Osteoblast (primary cell): ENCODE measurements around the gene ANKRD44. TPM values are rescaled to one million over a fixed set of nuclear protein-coding genes. Genes with fewer than 3 reads are reported as not detected.

Experiments used
- DNase-seq: peaks from one replicate; pipeline ENCODE4 v3.0.0; 2011; ENCODE audit warnings: low spot score, mixed read lengths; ENCODE audit not compliant: insufficient read length; ENCODE audit errors: missing footprints
- H2AFZ ChIP-seq: 2 replicates; pipeline ENCODE4 v1.6.0; 2011; ENCODE audit warnings: mild to moderate bottlenecking, low read length
- H3K27ac ChIP-seq: 2 replicates; pipeline ENCODE4 v1.5.1; 2011; ENCODE audit warnings: mild to moderate bottlenecking, low read depth, low read length, moderate library complexity
- H3K27me3 ChIP-seq: 2 replicates; pipeline ENCODE4 v1.6.0; 2012; ENCODE audit warnings: mild to moderate bottlenecking, control low read depth, inconsistent platforms, low read length, moderate library complexity; ENCODE audit not compliant: insufficient read depth
- H3K36me3 ChIP-seq: 2 replicates; pipeline ENCODE4 v1.5.1; 2011; ENCODE audit warnings: mild to moderate bottlenecking, low read length, control low read depth, moderate library complexity; ENCODE audit not compliant: insufficient read depth
- H3K4me1 ChIP-seq: 2 replicates; pipeline ENCODE4 v1.5.1; 2011; ENCODE audit warnings: mild to moderate bottlenecking, low read length, control low read depth, moderate library complexity; ENCODE audit not compliant: insufficient read depth
- H3K4me2 ChIP-seq: 2 replicates; pipeline ENCODE4 v1.6.0; 2011; ENCODE audit warnings: mild to moderate bottlenecking, low read length; ENCODE audit not compliant: insufficient read depth
- H3K4me3 ChIP-seq: fragments of 200-600 bp; sonication (generic); 3 replicates; pipeline ENCODE4 v1.5.1; 2012; ENCODE audit warnings: mild to moderate bottlenecking, low read length, inconsistent platforms; ENCODE audit not compliant: insufficient read depth
- H3K79me2 ChIP-seq: 2 replicates; pipeline ENCODE4 v1.6.0; 2012; ENCODE audit warnings: mild to moderate bottlenecking, low read length, control low read depth, inconsistent platforms; ENCODE audit not compliant: insufficient read depth
- H3K9me3 ChIP-seq: 2 replicates; pipeline ENCODE4 v1.5.1; 2011; ENCODE audit warnings: low read depth, low read length, control low read depth
- H4K20me1 ChIP-seq: 2 replicates; pipeline ENCODE4 v1.6.0; 2012; ENCODE audit warnings: mild to moderate bottlenecking, low read length, control low read depth; ENCODE audit not compliant: insufficient read depth
- total RNA-seq: library from RNA; depleted of rRNA; stranded (reverse); fragments of >200 nt; gene quantifications from 2 replicates; pipeline ENCODE4 v1.2.3, GENCODE V29; 2012
- TF ChIP-seq, protein P1 (sequence below): IDR thresholded peaks from 2 replicates; pipeline ENCODE4 v1.5.1; 2011; ENCODE audit warnings: mild to moderate bottlenecking, low read depth, low read length, moderate library complexity; ENCODE audit errors: extremely low read depth

Gene ANKRD44
- total RNA-seq, 1 donor = 44.5 TPM

GRCh38 chr2:197052356-197052755 lies 258.2 kb downstream of the ANKRD44 start:
- Histone ChIP-seq H3K36me3 (no peaks in the 10 kb centered on the region), H2AFZ (no peak overlapping the region), H3K27ac (no peak overlapping the region), H3K4me1 (no peaks in the 10 kb centered on the region), H3K4me3 (no peak overlapping the region), H3K9me3 (no peaks in the 10 kb centered on the region), H4K20me1 (no peaks in the 10 kb centered on the region), H3K27me3 (no peaks in the 10 kb centered on the region), H3K4me2 (no peak overlapping the region), H3K79me2 (no peaks in the 10 kb centered on the region)
- TF ChIP-seq, protein P1, sequence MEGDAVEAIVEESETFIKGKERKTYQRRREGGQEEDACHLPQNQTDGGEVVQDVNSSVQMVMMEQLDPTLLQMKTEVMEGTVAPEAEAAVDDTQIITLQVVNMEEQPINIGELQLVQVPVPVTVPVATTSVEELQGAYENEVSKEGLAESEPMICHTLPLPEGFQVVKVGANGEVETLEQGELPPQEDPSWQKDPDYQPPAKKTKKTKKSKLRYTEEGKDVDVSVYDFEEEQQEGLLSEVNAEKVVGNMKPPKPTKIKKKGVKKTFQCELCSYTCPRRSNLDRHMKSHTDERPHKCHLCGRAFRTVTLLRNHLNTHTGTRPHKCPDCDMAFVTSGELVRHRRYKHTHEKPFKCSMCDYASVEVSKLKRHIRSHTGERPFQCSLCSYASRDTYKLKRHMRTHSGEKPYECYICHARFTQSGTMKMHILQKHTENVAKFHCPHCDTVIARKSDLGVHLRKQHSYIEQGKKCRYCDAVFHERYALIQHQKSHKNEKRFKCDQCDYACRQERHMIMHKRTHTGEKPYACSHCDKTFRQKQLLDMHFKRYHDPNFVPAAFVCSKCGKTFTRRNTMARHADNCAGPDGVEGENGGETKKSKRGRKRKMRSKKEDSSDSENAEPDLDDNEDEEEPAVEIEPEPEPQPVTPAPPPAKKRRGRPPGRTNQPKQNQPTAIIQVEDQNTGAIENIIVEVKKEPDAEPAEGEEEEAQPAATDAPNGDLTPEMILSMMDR = no peak
- no peak for DNase-seq

- Histone ChIP-seq H3K4me3 (no peak overlapping the region), H3K27me3 (no peaks in the 10 kb centered on the region), H3K27ac (no peak overlapping the region), H3K9me3 (no peaks in the 10 kb centered on the region), H3K4me2 (no peak overlapping the region), H3K36me3 (no peaks in the 10 kb centered on the region), H2AFZ (no peak overlapping the region), H3K79me2 (no peaks in the 10 kb centered on the region), H3K4me1 (no peaks in the 10 kb centered on the region), H4K20me1 (no peaks in the 10 kb centered on the region)
- no peak for DNase-seq
- TF ChIP-seq, protein P1 = no peak
Observed at GRCh38 chr2:197045115-197045514, 265.5 kb downstream of the ANKRD44 start.

GRCh38 chr2:197042739-197043196 lies 267.8 kb downstream of the ANKRD44 start:
- Histone ChIP-seq H3K36me3 (no peaks in the 10 kb centered on the region), H3K9me3 (no peaks in the 10 kb centered on the region), H3K4me2 (no peak overlapping the region), H3K27me3 (no peaks in the 10 kb centered on the region), H3K79me2 (no peaks in the 10 kb centered on the region), H2AFZ (no peak overlapping the region), H3K4me1 (no peaks in the 10 kb centered on the region), H4K20me1 (no peaks in the 10 kb centered on the region), H3K27ac (no peak overlapping the region), H3K4me3 (no peak overlapping the region)
- TF ChIP-seq, protein P1 = no peak
- no peak for DNase-seq

- Histone ChIP-seq H3K4me2 (no peak overlapping the region), H3K4me1 (no peaks in the 10 kb centered on the region), H3K27me3 (no peaks in the 10 kb centered on the region), H3K9me3 (no peaks in the 10 kb centered on the region), H2AFZ (no peak overlapping the region), H3K27ac (no peak overlapping the region), H3K79me2 (no peaks in the 10 kb centered on the region), H4K20me1 (no peaks in the 10 kb centered on the region), H3K4me3 (no peak overlapping the region), H3K36me3 (no peaks in the 10 kb centered on the region)
- no peak for DNase-seq
- TF ChIP-seq, protein P1 = peak; percentile 19
Observed at GRCh38 chr2:197037863-197038398, 272.6 kb downstream of the ANKRD44 start.
